ENCODE measurements around the gene P3H3. TPM values are rescaled to one million over a fixed set of nuclear protein-coding genes. Genes with fewer than 3 reads are reported as not detected.

The P3H3 gene
- total RNA-seq, 1 donor from 2014 or later, result 52.7 TPM

DNA sequence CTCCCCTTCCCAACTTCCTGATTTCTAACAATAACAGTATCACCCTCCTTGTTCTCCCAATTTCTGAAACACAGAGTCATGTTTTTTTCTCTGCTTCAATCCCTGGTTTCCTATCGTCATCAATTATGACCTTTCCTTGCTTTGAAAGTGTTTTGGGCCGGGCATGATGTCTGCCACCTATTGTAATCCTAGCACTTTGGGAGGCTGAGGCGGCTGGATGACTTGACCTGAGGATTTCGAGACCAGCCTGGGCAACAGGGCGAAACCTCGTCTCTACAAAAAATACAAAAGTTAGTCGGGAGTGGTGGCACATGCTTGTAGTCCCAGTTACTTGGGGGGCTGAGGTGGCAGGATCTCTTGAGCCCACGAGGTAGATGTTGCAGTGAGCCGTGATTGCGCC, 19.2 kb upstream of the P3H3 start:
- Mint-ChIP-seq H3K27me3 (ENCODE audit: low read depth) (no peaks in the 10 kb centered on the region), H3K36me3 (ENCODE audit: low read depth) (peaks cover 2% of the 10 kb centered on the region), H3K27ac (ENCODE audit: unreplicated experiment) (no peak overlapping the region), H3K4me1 (peaks cover 13% of the 10 kb centered on the region), H3K4me3 (no peak overlapping the region), H3K9me3 (peaks cover 2% of the 10 kb centered on the region)
- TF ChIP-seq, protein P1, sequence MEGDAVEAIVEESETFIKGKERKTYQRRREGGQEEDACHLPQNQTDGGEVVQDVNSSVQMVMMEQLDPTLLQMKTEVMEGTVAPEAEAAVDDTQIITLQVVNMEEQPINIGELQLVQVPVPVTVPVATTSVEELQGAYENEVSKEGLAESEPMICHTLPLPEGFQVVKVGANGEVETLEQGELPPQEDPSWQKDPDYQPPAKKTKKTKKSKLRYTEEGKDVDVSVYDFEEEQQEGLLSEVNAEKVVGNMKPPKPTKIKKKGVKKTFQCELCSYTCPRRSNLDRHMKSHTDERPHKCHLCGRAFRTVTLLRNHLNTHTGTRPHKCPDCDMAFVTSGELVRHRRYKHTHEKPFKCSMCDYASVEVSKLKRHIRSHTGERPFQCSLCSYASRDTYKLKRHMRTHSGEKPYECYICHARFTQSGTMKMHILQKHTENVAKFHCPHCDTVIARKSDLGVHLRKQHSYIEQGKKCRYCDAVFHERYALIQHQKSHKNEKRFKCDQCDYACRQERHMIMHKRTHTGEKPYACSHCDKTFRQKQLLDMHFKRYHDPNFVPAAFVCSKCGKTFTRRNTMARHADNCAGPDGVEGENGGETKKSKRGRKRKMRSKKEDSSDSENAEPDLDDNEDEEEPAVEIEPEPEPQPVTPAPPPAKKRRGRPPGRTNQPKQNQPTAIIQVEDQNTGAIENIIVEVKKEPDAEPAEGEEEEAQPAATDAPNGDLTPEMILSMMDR (conservative IDR thresholded peaks at IDR 0.05), result no peak
- no peak for DNase-seq (ENCODE audit: low read depth, low spot score)

DNA sequence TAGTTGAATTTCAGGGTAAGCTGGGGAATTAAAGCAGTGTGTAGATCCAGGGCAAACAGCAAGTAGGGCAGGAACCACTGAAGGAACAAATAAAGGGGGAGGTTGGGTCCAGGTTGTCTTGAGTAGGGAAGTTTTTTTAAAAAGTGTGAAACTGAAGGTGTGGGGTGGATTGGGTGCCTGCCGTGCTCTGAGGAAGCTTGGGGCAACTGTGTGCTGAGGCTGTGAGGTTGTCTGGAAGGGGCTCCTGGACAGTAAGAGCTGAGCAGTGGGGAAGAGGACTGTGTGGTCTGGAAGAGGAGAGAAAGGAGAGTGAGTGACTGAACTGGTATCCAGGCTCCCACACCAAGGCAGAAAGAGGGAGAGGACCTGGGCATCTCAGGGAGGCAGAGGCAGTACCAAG, 17.4 kb upstream of the P3H3 start:
- H3K36me3 Mint-ChIP-seq (ENCODE audit: low read depth), result no peaks in the 10 kb centered on the region
- no peaks in the 10 kb centered on the region for H3K27me3 Mint-ChIP-seq (ENCODE audit: low read depth)
- DNase-seq (ENCODE audit: low read depth, low spot score), result no peak
- H3K4me3 Mint-ChIP-seq, result no peak overlapping the region
- H3K4me1 Mint-ChIP-seq, result peaks cover 16% of the 10 kb centered on the region
- no peaks in the 10 kb centered on the region for H3K9me3 Mint-ChIP-seq
- TF ChIP-seq, protein P1 (conservative IDR thresholded peaks at IDR 0.05), result no peak
- H3K27ac Mint-ChIP-seq (ENCODE audit: unreplicated experiment), result no peak overlapping the region

DNA sequence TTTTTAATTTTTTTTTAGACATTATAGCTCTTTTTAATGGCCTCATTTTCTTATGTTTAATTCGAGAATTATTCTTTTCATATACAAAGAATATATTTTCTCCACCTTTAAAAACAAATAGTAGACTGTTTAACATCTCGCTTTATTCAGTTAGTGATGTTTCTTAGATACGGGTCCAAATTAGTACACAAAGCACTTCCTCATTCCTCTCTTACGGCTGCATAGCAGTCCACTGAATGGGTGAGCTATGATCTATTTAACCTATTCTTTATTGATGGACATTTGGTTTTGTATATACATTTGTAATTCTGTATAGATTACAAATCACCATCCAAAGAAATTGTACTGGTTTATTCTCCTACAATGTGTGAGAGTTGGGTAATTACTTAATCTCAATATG, 14.8 kb upstream of the P3H3 start:
- TF ChIP-seq, protein P1 (conservative IDR thresholded peaks at IDR 0.05), result no peak
- H3K4me1 Mint-ChIP-seq, result peaks cover 36% of the 10 kb centered on the region

DNA sequence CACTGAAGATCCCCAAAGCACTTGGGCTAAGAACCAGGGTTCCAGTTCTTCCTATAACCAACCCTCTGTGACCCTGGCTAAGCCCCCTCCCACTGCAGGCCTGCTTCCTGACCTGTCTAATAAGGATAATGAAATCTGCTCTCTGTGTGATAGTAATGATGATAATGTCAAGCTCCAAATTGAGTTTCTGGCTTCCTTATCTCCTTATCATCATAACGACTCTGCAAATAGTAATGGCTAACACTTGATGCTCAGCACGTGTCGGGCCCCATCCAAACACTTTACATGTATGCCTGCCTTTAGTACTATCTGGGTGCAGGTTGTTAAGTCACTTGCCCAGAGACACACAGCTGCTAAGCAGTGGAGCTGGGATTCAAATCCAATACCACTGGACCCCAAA, 11.6 kb upstream of the P3H3 start:
- TF ChIP-seq, protein P1 (conservative IDR thresholded peaks at IDR 0.05), result no peak
- Mint-ChIP-seq H3K27me3 (ENCODE audit: low read depth) (no peaks in the 10 kb centered on the region), H3K4me1 (peaks cover 59% of the 10 kb centered on the region), H3K27ac (ENCODE audit: unreplicated experiment) (no peak overlapping the region), H3K4me3 (no peak overlapping the region), H3K36me3 (ENCODE audit: low read depth) (peaks cover 3% of the 10 kb centered on the region), H3K9me3 (no peaks in the 10 kb centered on the region)
- no peak for DNase-seq (ENCODE audit: low read depth, low spot score)

More for the DNA sequence above, 14.8 kb upstream of the P3H3 start:
- no peaks in the 10 kb centered on the region for H3K9me3 Mint-ChIP-seq
- H3K27me3 Mint-ChIP-seq (ENCODE audit: low read depth), result no peaks in the 10 kb centered on the region
- no peak overlapping the region for H3K4me3 Mint-ChIP-seq
- no peak for DNase-seq (ENCODE audit: low read depth, low spot score)
- peaks cover 3% of the 10 kb centered on the region for H3K36me3 Mint-ChIP-seq (ENCODE audit: low read depth)
- H3K27ac Mint-ChIP-seq (ENCODE audit: unreplicated experiment), result no peak overlapping the region

DNA sequence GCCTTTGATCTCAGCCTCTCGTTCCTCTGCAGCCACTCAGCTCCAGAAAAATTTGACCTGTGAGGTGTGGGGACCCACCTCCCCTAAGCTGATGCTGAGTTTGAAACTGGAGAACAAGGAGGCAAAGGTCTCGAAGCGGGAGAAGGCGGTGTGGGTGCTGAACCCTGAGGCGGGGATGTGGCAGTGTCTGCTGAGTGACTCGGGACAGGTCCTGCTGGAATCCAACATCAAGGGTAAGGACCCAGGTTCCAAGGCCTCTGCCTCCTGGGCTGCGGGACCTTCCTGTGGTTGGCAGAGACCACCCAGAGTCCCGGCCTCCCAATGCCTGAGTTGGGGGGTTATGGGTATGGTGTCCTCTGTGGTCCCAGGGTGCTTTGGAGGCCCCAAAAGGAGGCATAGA, 11.1 kb upstream of the P3H3 start:
- no peak for DNase-seq (ENCODE audit: low read depth, low spot score)
- Mint-ChIP-seq H3K9me3 (no peaks in the 10 kb centered on the region), H3K36me3 (ENCODE audit: low read depth) (peaks cover 3% of the 10 kb centered on the region), H3K27ac (ENCODE audit: unreplicated experiment) (no peak overlapping the region), H3K4me3 (peak overlapping the region; percentile 62), H3K27me3 (ENCODE audit: low read depth) (no peaks in the 10 kb centered on the region), H3K4me1 (peaks cover 62% of the 10 kb centered on the region)
- TF ChIP-seq, protein P1 (conservative IDR thresholded peaks at IDR 0.05), result no peak

All from neural crest cell (in vitro differentiated cells).